ENCODE results near the gene NCOA1.

NCOA1 gene

GRCh38 chr2:24544456-24545115 is 53.5 kb downstream of the NCOA1 start:
- TF ChIP-seq CSDC2 (CRISPR knock-in tag; IDR thresholded peaks at IDR 0.05) (no peak), TSHZ2 (CRISPR knock-in tag; IDR thresholded peaks at IDR 0.05) (no peak), CREB5 (CRISPR knock-in tag; IDR thresholded peaks at IDR 0.05; ENCODE audit: low read depth) (no peak), ESRRG (CRISPR knock-in tag; IDR thresholded peaks at IDR 0.05) (no peak), ZFP30 (CRISPR knock-in tag; IDR thresholded peaks at IDR 0.05) (no peak)
- ATAC-seq: no peak

DNA sequence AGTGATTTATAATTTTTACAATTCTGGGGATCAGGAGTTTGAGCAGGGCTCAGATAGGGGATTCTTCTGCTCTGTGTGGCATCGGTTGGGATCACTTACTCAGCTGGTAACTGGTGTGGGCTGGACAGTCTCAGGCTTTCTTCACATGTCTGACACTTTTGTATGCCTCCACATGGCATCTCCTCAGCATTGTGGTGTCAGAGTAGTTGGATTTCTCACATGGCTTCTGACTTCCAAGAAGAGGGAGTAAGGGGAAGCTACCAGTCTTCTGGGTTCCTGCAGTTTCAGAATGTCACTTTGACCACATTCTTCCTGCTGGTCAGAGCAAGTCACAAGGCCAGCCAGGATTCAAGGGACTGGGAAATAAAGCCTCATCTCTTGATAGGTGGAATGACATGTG is 55.6 kb downstream of the NCOA1 start:
- ATAC-seq: no peak
- TF ChIP-seq, protein P1, sequence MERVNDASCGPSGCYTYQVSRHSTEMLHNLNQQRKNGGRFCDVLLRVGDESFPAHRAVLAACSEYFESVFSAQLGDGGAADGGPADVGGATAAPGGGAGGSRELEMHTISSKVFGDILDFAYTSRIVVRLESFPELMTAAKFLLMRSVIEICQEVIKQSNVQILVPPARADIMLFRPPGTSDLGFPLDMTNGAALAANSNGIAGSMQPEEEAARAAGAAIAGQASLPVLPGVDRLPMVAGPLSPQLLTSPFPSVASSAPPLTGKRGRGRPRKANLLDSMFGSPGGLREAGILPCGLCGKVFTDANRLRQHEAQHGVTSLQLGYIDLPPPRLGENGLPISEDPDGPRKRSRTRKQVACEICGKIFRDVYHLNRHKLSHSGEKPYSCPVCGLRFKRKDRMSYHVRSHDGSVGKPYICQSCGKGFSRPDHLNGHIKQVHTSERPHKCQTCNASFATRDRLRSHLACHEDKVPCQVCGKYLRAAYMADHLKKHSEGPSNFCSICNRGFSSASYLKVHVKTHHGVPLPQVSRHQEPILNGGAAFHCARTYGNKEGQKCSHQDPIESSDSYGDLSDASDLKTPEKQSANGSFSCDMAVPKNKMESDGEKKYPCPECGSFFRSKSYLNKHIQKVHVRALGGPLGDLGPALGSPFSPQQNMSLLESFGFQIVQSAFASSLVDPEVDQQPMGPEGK (CRISPR knock-in tag; IDR thresholded peaks at IDR 0.05; ENCODE audit: borderline replicate concordance): no peak
- no peak for TF ChIP-seq CREB5 (CRISPR knock-in tag; IDR thresholded peaks at IDR 0.05; ENCODE audit: low read depth)
- no peak for TF ChIP-seq TSHZ2 (CRISPR knock-in tag; IDR thresholded peaks at IDR 0.05)
- TF ChIP-seq ZNF8 (CRISPR knock-in tag; IDR thresholded peaks at IDR 0.05): no peak
- TF ChIP-seq ISL1 (CRISPR knock-in tag; IDR thresholded peaks at IDR 0.05): no peak
- TF ChIP-seq POU6F1 (CRISPR knock-in tag; IDR thresholded peaks at IDR 0.05; ENCODE audit: borderline replicate concordance, low read depth): no peak
- TF ChIP-seq SNAI2 (CRISPR knock-in tag; IDR thresholded peaks at IDR 0.05): no peak
- TF ChIP-seq ZNF70 (CRISPR knock-in tag; IDR thresholded peaks at IDR 0.05): no peak
- TF ChIP-seq ESRRG (CRISPR knock-in tag; IDR thresholded peaks at IDR 0.05): no peak
- TF ChIP-seq ZFP3 (CRISPR knock-in tag; IDR thresholded peaks at IDR 0.05): no peak
- TF ChIP-seq BACH2 (CRISPR knock-in tag; IDR thresholded peaks at IDR 0.05; ENCODE audit: borderline replicate concordance): no peak
- TF ChIP-seq TCF4 (CRISPR knock-in tag; IDR thresholded peaks at IDR 0.05; ENCODE audit: borderline replicate concordance): no peak
- TF ChIP-seq GLIS3 (CRISPR knock-in tag; IDR thresholded peaks at IDR 0.05): no peak
- TF ChIP-seq PPARA (CRISPR knock-in tag; IDR thresholded peaks at IDR 0.05; ENCODE audit: borderline replicate concordance): no peak
- no peak for TF ChIP-seq ARNTL (CRISPR knock-in tag; IDR thresholded peaks at IDR 0.05; ENCODE audit: borderline replicate concordance, low read depth)

DNA sequence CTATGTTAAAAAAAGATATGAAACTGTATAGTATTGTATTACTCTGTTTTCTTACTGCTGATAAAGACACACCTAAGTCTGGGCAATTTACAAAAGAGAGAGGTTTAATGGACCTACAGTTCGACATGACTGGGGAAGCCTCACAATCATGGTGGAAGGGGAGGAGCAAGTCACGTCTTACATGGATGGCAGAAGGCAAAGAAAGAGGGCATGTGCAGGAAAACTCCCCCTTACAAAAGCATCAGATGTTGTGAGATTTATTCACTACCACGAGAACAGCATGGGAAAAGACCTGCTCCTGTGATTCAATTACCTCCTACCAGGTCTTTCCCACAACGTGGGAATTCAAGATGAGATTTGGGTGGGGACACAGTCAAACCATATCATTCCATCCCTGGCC is 57.0 kb downstream of the NCOA1 start:
- no peak for ATAC-seq
- TF ChIP-seq ZNF70 (CRISPR knock-in tag; IDR thresholded peaks at IDR 0.05) (no peak), ARNTL (CRISPR knock-in tag; IDR thresholded peaks at IDR 0.05; ENCODE audit: borderline replicate concordance, low read depth) (no peak), PPARA (CRISPR knock-in tag; IDR thresholded peaks at IDR 0.05; ENCODE audit: borderline replicate concordance) (no peak), GLIS3 (CRISPR knock-in tag; IDR thresholded peaks at IDR 0.05) (no peak), TSHZ2 (CRISPR knock-in tag; IDR thresholded peaks at IDR 0.05) (no peak), RARB (CRISPR knock-in tag; IDR thresholded peaks at IDR 0.05) (no peak), ISL1 (CRISPR knock-in tag; IDR thresholded peaks at IDR 0.05) (no peak), ESRRG (CRISPR knock-in tag; IDR thresholded peaks at IDR 0.05) (no peak), ZFP30 (CRISPR knock-in tag; IDR thresholded peaks at IDR 0.05) (no peak), BACH2 (CRISPR knock-in tag; IDR thresholded peaks at IDR 0.05; ENCODE audit: borderline replicate concordance) (no peak)
- TF ChIP-seq, protein P2, sequence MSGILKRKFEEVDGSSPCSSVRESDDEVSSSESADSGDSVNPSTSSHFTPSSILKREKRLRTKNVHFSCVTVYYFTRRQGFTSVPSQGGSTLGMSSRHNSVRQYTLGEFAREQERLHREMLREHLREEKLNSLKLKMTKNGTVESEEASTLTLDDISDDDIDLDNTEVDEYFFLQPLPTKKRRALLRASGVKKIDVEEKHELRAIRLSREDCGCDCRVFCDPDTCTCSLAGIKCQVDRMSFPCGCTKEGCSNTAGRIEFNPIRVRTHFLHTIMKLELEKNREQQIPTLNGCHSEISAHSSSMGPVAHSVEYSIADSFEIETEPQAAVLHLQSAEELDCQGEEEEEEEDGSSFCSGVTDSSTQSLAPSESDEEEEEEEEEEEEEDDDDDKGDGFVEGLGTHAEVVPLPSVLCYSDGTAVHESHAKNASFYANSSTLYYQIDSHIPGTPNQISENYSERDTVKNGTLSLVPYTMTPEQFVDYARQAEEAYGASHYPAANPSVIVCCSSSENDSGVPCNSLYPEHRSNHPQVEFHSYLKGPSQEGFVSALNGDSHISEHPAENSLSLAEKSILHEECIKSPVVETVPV (CRISPR knock-in tag; IDR thresholded peaks at IDR 0.05): no peak

Data from SK-N-SH treated with all-trans-retinoic acid at 6 μM for 48 hours (cell line).